OCI-LY7 (cell line): ENCODE results near the gene ABCB8. TPM values are rescaled to one million over a fixed set of nuclear protein-coding genes. Genes with fewer than 3 reads are reported as not detected.

Experiments
- BruUV-seq: library from RNA; stranded (reverse); fragments of 400-500 nt; replicated peaks from 2 replicates; lab custom pipeline; 2021; lab: Mats Ljungman, UMichigan
- CTCF ChIA-PET: fragments of 300-600 bp; sonication (Branson Sonifier 250); formaldehyde crosslinking; loops from one replicate; lab custom pipeline; 2022; ENCODE audit warnings: antibody characterized with exemption; ENCODE audit not compliant: unreplicated experiment; lab: Charles Lee
- POLR2A ChIA-PET: fragments of 300-600 bp; sonication (Branson Sonifier 250); formaldehyde crosslinking; loops from one replicate; lab custom pipeline; 2022; ENCODE audit warnings: antibody characterized with exemption; lab: Charles Lee
- DNase-seq: peaks from one replicate; pipeline ENCODE4 v3.0.0-alpha.2; 2015; ENCODE audit warnings: low spot score
- H2AFZ ChIP-seq: fragments of 200-600 bp; sonication (generic), shearing (Covaris generic); 2 replicates; pipeline ENCODE4 v1.6.1; 2014; ENCODE audit warnings: mild to moderate bottlenecking, antibody characterized with exemption, low read length, moderate library complexity
- H3K27ac ChIP-seq: fragments of 200-600 bp; sonication (generic); 2 replicates; pipeline ENCODE4 v1.5.1; 2014; ENCODE audit warnings: mixed run types, low read depth, mild to moderate bottlenecking, moderate library complexity, low read length, inconsistent platforms; ENCODE audit not compliant: poor library complexity, severe bottlenecking
- H3K36me3 ChIP-seq: fragments of 200-600 bp; sonication (generic); 2 replicates; pipeline ENCODE4 v1.6.1; 2014; ENCODE audit warnings: mild to moderate bottlenecking, antibody characterized with exemption, low read length, moderate library complexity, mixed read lengths; ENCODE audit not compliant: insufficient read depth
- H3K4me1 ChIP-seq: fragments of 200-600 bp; sonication (generic); 2 replicates; pipeline ENCODE4 v1.5.1; 2014; ENCODE audit warnings: mild to moderate bottlenecking, low read length; ENCODE audit not compliant: insufficient read depth, poor library complexity, severe bottlenecking
- H3K4me2 ChIP-seq: fragments of 200-600 bp; sonication (generic); 2 replicates; pipeline ENCODE4 v1.6.1; 2014; ENCODE audit warnings: mild to moderate bottlenecking, low read length
- H3K4me3 ChIP-seq: fragments of 200-600 bp; sonication (generic); 2 replicates; pipeline ENCODE4 v1.5.1; 2014; ENCODE audit warnings: mild to moderate bottlenecking, low read depth, low read length; ENCODE audit not compliant: poor library complexity, severe bottlenecking
- H3K79me2 ChIP-seq: fragments of 200-600 bp; sonication (generic); 2 replicates; pipeline ENCODE4 v1.6.1; 2016; ENCODE audit warnings: low read depth, mild to moderate bottlenecking, low read length, moderate library complexity, mixed read lengths; ENCODE audit not compliant: insufficient read depth
- H3K9me2 ChIP-seq: fragments of 200-600 bp; sonication (generic); 2 replicates; pipeline ENCODE4 v1.6.1; 2016; ENCODE audit warnings: mild to moderate bottlenecking, low read length, mixed read lengths; ENCODE audit not compliant: insufficient read depth
- H3K9me3 ChIP-seq: fragments of 200-600 bp; sonication (generic); 2 replicates; pipeline ENCODE4 v1.6.1; 2014; ENCODE audit warnings: mild to moderate bottlenecking, mixed run types, low read length, mixed read lengths
- H4K20me1 ChIP-seq: fragments of 200-600 bp; sonication (generic); 2 replicates; pipeline ENCODE4 v1.6.1; 2014; ENCODE audit warnings: mild to moderate bottlenecking, antibody characterized with exemption, low read length, moderate library complexity, mixed read lengths; ENCODE audit not compliant: insufficient read depth
- EZH2phosphoT487 ChIP-seq: fragments of 200-600 bp; sonication (generic); IDR thresholded peaks from 2 replicates; pipeline ENCODE4 v1.6.1; 2018; ENCODE audit warnings: low read depth, borderline replicate concordance, mild to moderate bottlenecking, mixed run types, antibody characterized with exemption, low read length, moderate library complexity, mixed read lengths
- intact Hi-C: fragments of 100-400 bp; cut with micrococcal nuclease; formaldehyde crosslinking; loops from one replicate; pipeline ENCODE4 v1.10.0; 2022; ENCODE audit not compliant: unreplicated experiment
- total RNA-seq, 2 experiments: library from RNA; depleted of rRNA in 1 of 2; stranded (reverse); fragments of >200 nt in 1 of 2; shearing (Covaris generic) in 1 of 2; gene quantifications; 2 replicates each; pipeline ENCODE4 v1.2.3, GENCODE V29; 2014 to 2022
- TF ChIP-seq, protein P1 (sequence below): fragments of 200-600 bp; sonication (generic); conservative IDR thresholded peaks from 2 replicates; pipeline ENCODE4 v1.5.1; 2014; ENCODE audit warnings: mild to moderate bottlenecking, antibody characterized with exemption, low read length, moderate library complexity, mixed read lengths

The ABCB8 gene
- total RNA-seq, 2 experiments from 2014 or later: 32.0 to 64.7 TPM

DNA sequence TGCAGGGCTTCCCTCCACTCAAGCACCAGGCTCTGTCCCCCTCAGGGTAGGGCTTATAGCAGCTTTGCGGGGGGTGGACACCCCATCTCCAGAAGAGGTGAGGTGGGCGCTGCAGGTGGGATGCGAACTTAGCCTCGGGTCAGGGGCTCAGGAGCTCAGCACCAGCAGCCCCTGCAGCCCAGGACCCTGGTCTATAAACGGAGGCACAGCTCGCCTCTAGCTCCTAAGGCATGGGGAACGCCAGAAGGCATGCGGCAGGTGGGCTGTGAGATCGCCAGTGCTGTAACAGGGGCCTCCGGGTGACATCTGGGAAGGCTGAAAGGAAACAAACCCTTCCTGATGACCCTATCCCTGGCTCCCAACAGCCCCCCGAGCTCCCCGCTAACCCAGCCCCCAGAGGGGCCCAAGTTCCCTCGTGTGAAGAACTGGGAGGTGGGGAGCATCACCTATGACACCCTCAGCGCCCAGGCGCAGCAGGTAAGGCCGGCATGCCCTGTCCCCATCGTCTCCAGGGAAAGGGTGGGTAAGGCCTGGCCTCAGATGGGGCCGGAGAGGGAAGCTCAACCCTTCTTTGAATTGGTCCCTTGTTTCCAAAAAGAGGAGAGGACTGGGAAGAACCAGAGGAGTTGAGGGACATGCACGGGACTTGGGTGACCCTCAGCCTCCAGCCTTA, 33.3 kb upstream of the ABCB8 start:
- Histone ChIP-seq H3K4me3 (no peak overlapping the region), H3K36me3 (no peaks in the 10 kb centered on the region), H3K4me1 (peaks cover 21% of the 10 kb centered on the region), H3K9me2 (no peaks in the 10 kb centered on the region), H3K27ac (peak overlapping the region; percentile 36), H2AFZ (peak overlapping the region; percentile 87), H3K9me3 (no peaks in the 10 kb centered on the region), H4K20me1 (no peaks in the 10 kb centered on the region), H3K4me2 (peak overlapping the region; percentile 23; the same call in 1 of the 2 replicates), H3K79me2 (no peaks in the 10 kb centered on the region)
- no TSS peak for BruUV-seq
- TF ChIP-seq, protein P1, sequence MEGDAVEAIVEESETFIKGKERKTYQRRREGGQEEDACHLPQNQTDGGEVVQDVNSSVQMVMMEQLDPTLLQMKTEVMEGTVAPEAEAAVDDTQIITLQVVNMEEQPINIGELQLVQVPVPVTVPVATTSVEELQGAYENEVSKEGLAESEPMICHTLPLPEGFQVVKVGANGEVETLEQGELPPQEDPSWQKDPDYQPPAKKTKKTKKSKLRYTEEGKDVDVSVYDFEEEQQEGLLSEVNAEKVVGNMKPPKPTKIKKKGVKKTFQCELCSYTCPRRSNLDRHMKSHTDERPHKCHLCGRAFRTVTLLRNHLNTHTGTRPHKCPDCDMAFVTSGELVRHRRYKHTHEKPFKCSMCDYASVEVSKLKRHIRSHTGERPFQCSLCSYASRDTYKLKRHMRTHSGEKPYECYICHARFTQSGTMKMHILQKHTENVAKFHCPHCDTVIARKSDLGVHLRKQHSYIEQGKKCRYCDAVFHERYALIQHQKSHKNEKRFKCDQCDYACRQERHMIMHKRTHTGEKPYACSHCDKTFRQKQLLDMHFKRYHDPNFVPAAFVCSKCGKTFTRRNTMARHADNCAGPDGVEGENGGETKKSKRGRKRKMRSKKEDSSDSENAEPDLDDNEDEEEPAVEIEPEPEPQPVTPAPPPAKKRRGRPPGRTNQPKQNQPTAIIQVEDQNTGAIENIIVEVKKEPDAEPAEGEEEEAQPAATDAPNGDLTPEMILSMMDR: no peak
- TF ChIP-seq EZH2phosphoT487: no peak
- intact Hi-C loops: no loop called here
- CTCF ChIA-PET: interaction anchor here (1.1 kb wide), 1 partner anchor 9 kb away, joined by 3 read pairs; no protein-coding TSS in a partner anchor
- POLR2A ChIA-PET: interaction anchor here (0.6 to 1.6 kb wide), 2 partner anchors 14 to 31 kb away, joined by 3 to 4 read pairs; no protein-coding TSS in a partner anchor
- DNase-seq: no peak

GRCh38 chr7:150996376-150997074, 31.7 kb upstream of the ABCB8 start:
- Histone ChIP-seq H3K36me3 (no peaks in the 10 kb centered on the region), H3K27ac (no peak overlapping the region), H3K4me3 (peak overlapping the region; percentile 17), H3K4me2 (peak overlapping the region; percentile 27), H4K20me1 (no peaks in the 10 kb centered on the region), H3K79me2 (no peaks in the 10 kb centered on the region), H3K9me3 (no peaks in the 10 kb centered on the region), H2AFZ (no peak overlapping the region), H3K4me1 (peaks cover 21% of the 10 kb centered on the region), H3K9me2 (no peaks in the 10 kb centered on the region)
- POLR2A ChIA-PET: interaction anchor here (0.6 kb wide), 1 partner anchor 18 kb away, joined by 4 read pairs; no protein-coding TSS in a partner anchor
- peak; percentile 36 for DNase-seq
- intact Hi-C loops: no loop called here
- no TSS peak for BruUV-seq
- TF ChIP-seq, protein P1: no peak
- no peak for TF ChIP-seq EZH2phosphoT487
- CTCF ChIA-PET: interaction anchor here (0.5 kb wide), 1 partner anchor 1991 kb away, joined by 4 read pairs; no protein-coding TSS in a partner anchor
